Transverse colon (tissue), 4 donors: ENCODE data around the gene PIAS3. TPM values are rescaled to one million over a fixed set of nuclear protein-coding genes. Genes with fewer than 3 reads are reported as not detected.

Experiments used
- DNase-seq: peaks from one replicate; pipeline ENCODE4 v3.0.0-alpha.2; 2019
- H3K27ac ChIP-seq, 4 donors: fragments of 200-600 bp; sonication (generic); 2 replicates each; pipeline ENCODE4 v1.5.1; 2016 to 2018; ENCODE audit warnings: inconsistent platforms in 4 of 4
- H3K27me3 ChIP-seq: fragments of 200-600 bp; sonication (generic); 2 replicates; pipeline ENCODE4 v1.5.1; 2017; ENCODE audit warnings: inconsistent platforms
- H3K36me3 ChIP-seq, 4 donors: fragments of 200-600 bp; sonication (generic); 2 replicates each; pipeline ENCODE4 v1.5.1; 2017 to 2019; ENCODE audit warnings: inconsistent platforms in 4 of 4
- H3K4me1 ChIP-seq, 4 donors: fragments of 200-600 bp; sonication (generic); 2 replicates each; pipeline ENCODE4 v1.5.1; 2017 to 2020; ENCODE audit warnings: inconsistent platforms in 4 of 4
- H3K4me3 ChIP-seq, 4 donors: fragments of 200-600 bp; sonication (generic); 1 replicate in 1 of 4; 2 replicates in 3 of 4; pipeline versions ENCODE4 v1.5.1 to v1.6.1; 2017 to 2019; ENCODE audit warnings: inconsistent platforms in 4 of 4
- H3K9me3 ChIP-seq, 2 donors: fragments of 200-600 bp; sonication (generic); 2 replicates each; pipeline ENCODE4 v1.5.1; 2017 to 2019; ENCODE audit warnings: inconsistent platforms in 2 of 2
- EP300 ChIP-seq: sonication (generic); formaldehyde crosslinking; IDR thresholded peaks from one replicate; pipeline ENCODE4 v1.6.1; 2017; ENCODE audit warnings: antibody characterized with exemption, low read depth
- POLR2A ChIP-seq: fragments of 450-650 bp; IDR thresholded peaks from one replicate; pipeline ENCODE4 v1.6.1; 2016; ENCODE audit warnings: antibody characterized with exemption, mild to moderate bottlenecking, moderate library complexity
- POLR2AphosphoS5 ChIP-seq, 3 donors: sonication (generic); formaldehyde crosslinking; IDR thresholded peaks; one replicate each; pipeline ENCODE4 v1.6.1; 2016; ENCODE audit warnings: antibody characterized with exemption in 3 of 3
- WGBS, 2 donors: methylation state at CpG; one replicate each; pipeline ENCODE4 v1.1.5; 2018; ENCODE audit warnings: low coverage in 1 of 2; 5-methylcytosine and 5-hydroxymethylcytosine counted together
- in situ Hi-C, 4 donors: fragments of 200-750 bp; cut with MboI; loops; one replicate each; pipeline versions ENCODE4 v1.15.0 to v1.15.1; 2017; ENCODE audit warnings: low sequenced_read_pairs in 3 of 4, low pct_ligation_motif_present in 1 of 4, low pct_unique_long_range_greater_than_20kb in 1 of 4
- intact Hi-C: fragments of 100-400 bp; cut with DNase I; formaldehyde crosslinking; loops from one replicate; pipeline ENCODE4 v1.15.1; 2023; ENCODE audit warnings: low total_unique reads
- total RNA-seq, 4 donors: library from RNA; depleted of rRNA; stranded (reverse); fragments of >200 nt; gene quantifications; one replicate each; pipeline ENCODE4 v1.1.0, GENCODE V29; 2016
- TF ChIP-seq, protein P1 (sequence below), 5 experiments: fragments of 200-600 bp in 3 of 5; fragments of 450-650 bp in 2 of 5; sonication (generic) in 3 of 5; IDR thresholded peaks; 1 replicate in 2 of 5; 2 replicates in 3 of 5; pipeline ENCODE4 v1.5.1; 2016 to 2017; ENCODE audit warnings: antibody characterized with exemption in 5 of 5, inconsistent platforms in 3 of 5, mild to moderate bottlenecking in 2 of 5, moderate library complexity in 1 of 5

PIAS3 gene
- total RNA-seq, 4 donors from 2014 or later = 10.2 to 71.6 (median 17.8) TPM

DNA sequence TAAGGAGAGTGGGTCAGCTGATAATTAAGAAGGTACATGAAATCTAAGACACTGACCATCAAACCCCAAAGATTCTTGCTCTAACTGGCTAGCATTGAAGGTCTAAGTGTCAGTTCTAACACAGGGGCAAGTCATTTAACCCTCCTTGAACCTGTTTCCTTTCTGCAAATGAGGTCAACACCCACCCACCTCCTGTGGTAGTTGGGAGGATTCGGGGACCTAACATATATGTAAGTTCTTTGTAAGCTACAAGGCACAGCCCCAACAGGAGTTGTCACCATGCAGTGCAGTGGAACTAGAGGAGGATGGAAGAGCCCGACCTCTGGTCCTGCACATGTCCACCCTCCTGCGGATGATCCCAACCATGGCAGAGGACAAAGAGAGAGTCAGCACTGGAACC lies 11.1 kb downstream of the PIAS3 start:
- intact Hi-C loops = loop anchor here (10.0 kb wide), 1 partner anchor 167 kb away; no protein-coding TSS in a partner anchor
- in situ Hi-C loops = no loop called here
- Histone ChIP-seq H3K36me3 (peaks cover 0 to 29% (median 9%) of the 10 kb centered on the region in 4 donors), H3K4me3 (no peak overlapping the region), H3K9me3 (no peaks in the 10 kb centered on the region), H3K4me1 (peaks cover 0 to 17% (median 11%) of the 10 kb centered on the region in 4 donors), H3K27me3 (no peaks in the 10 kb centered on the region), H3K27ac (no peak overlapping the region)
- 84% methylated on average over 3 of the region's 3 CpGs; no CpG with 5 or more reads in 1 of the 2 donors for WGBS, 2 donors
- DNase-seq = no peak
- TF ChIP-seq POLR2AphosphoS5 (IDR thresholded peaks at IDR 0.05) (no peak), EP300 (no peak), POLR2A (no peak)
- TF ChIP-seq, protein P1, sequence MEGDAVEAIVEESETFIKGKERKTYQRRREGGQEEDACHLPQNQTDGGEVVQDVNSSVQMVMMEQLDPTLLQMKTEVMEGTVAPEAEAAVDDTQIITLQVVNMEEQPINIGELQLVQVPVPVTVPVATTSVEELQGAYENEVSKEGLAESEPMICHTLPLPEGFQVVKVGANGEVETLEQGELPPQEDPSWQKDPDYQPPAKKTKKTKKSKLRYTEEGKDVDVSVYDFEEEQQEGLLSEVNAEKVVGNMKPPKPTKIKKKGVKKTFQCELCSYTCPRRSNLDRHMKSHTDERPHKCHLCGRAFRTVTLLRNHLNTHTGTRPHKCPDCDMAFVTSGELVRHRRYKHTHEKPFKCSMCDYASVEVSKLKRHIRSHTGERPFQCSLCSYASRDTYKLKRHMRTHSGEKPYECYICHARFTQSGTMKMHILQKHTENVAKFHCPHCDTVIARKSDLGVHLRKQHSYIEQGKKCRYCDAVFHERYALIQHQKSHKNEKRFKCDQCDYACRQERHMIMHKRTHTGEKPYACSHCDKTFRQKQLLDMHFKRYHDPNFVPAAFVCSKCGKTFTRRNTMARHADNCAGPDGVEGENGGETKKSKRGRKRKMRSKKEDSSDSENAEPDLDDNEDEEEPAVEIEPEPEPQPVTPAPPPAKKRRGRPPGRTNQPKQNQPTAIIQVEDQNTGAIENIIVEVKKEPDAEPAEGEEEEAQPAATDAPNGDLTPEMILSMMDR (IDR thresholded peaks at IDR 0.05) = no peak

DNA sequence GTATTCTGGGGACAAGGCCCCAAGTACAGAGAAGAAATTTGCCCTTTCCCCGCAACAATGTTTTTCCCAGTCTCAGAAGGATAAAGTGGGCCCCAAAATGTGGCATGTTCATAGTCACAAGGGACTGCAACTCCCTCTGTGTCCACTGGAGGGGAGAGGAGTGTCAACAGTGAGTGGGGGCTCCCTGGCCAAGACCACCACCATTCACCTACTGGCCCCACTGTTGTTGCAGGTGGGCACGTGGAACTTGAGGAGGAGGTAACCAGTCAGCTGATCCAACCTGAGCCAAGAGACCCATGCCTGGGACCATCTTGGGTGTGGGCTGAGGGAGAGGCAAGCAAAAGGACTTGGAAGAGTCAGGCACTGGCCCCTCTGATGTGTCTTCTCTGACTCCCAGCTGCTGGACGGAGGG lies 12.7 kb downstream of the PIAS3 start:
- Histone ChIP-seq H3K4me3 (peak overlapping the region in 3 of 4 donors; percentile 43 to 56 (median 48)), H3K9me3 (no peaks in the 10 kb centered on the region), H3K27ac (peak overlapping the region; percentile 73 to 76 (median 73)), H3K4me1 (peaks cover 0 to 17% (median 11%) of the 10 kb centered on the region in 4 donors), H3K36me3 (peaks cover 0 to 31% (median 13%) of the 10 kb centered on the region in 4 donors), H3K27me3 (no peaks in the 10 kb centered on the region)
- no peak for DNase-seq
- in situ Hi-C loops = no loop called here
- intact Hi-C loops = loop anchor here (10.0 kb wide), 1 partner anchor 169 kb away; no protein-coding TSS in a partner anchor
- no peak for TF ChIP-seq EP300
- TF ChIP-seq, protein P1 (IDR thresholded peaks at IDR 0.05) = peak; percentile 47 to 73 (median 63)
- WGBS, 2 donors = 50% methylated on average over 3 of the region's 3 CpGs; no CpG with 5 or more reads in 1 of the 2 donors

DNA sequence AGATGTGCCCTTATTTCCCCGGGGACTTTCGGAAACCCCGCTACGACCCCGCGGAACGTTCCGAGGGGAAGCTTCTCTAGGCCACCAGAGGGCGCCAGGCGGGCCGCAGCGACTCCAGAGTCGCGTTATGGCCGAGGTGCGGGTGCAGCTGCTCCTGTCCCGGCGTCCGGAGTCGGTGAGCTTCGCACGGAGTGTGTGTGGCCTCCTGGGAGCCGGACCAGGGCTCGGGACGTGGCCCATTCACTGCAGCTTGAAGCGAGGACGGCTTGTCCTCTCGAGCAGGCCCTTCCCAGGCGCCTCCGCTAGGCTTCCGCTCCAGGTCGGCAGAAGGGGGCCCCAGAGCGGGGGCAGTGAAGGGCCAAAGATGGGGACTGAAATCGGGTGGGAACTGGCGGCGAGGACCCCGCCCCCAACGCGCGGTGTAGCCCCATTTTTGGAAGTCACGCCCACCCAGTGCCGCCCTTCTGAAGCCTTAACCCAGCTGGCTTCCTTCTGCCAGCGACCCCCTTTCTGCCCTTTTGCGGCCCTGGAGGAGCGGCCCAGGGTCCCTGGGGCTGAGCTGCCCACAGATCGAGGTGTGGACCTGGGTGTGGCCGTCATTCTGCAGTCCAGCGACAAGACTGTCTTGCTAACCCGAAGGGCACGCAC lies 13.2 kb downstream of the PIAS3 start, which contains the start of gene NUDT17:
NUDT17 (plus strand) TSS at position 117 of the 648 bp plus-strand sequence; CDS start at position 128, 11 bp downstream.
- H3K27ac ChIP-seq = peak within 1 kb of the TSS; percentile 73 to 76 (median 73)
- in situ Hi-C loops (no loop called here), intact Hi-C loops (loop anchor here (10.0 kb wide), 1 partner anchor 169 kb away; no protein-coding TSS in a partner anchor)
- no peaks in the 10 kb centered on the region for H3K27me3 ChIP-seq
- WGBS, 2 donors = 0% methylated on average over 41 of the region's 50 CpGs; no CpG with 5 or more reads in 1 of the 2 donors
- peak; percentile 80 for DNase-seq
- H3K36me3 ChIP-seq = peaks cover 0 to 34% (median 14%) of the 10 kb centered on the region in 4 donors
- peak in 1 of 3 donors; percentile 46 for TF ChIP-seq POLR2AphosphoS5 (IDR thresholded peaks at IDR 0.05)
- no peak for TF ChIP-seq EP300
- no peak for TF ChIP-seq POLR2A
- TF ChIP-seq, protein P1 (IDR thresholded peaks at IDR 0.05) = peak; percentile 89 to 97 (median 91)
- H3K4me3 ChIP-seq = peak within 1 kb of the TSS; percentile 4 to 56 (median 46)
- H3K4me1 ChIP-seq = peaks cover 0 to 17% (median 11%) of the 10 kb centered on the region in 4 donors
- H3K9me3 ChIP-seq = no peaks in the 10 kb centered on the region

DNA sequence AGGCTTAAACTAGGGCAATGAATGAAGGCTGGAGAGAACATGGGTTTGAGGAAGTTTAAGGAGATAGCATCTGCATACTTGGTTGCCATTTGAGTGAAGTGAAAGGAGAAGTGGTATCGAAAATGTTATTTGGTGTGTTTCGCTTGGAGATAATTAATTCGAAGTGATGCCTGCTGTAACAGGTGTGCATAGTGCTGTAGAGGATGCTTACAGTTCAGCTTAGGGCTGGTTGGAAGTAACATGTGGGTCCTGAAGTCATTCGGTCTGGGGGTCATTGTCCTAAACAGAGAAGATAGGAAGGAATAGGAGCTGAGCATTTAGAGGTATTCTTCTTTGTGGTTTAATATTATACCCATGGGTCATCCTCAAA lies 13.8 kb downstream of the PIAS3 start:
- Histone ChIP-seq H3K4me3 (peak overlapping the region; percentile 4 to 56 (median 46)), H3K9me3 (no peaks in the 10 kb centered on the region), H3K36me3 (peaks cover 0 to 34% (median 14%) of the 10 kb centered on the region in 4 donors), H3K4me1 (peaks cover 0 to 17% (median 11%) of the 10 kb centered on the region in 4 donors), H3K27me3 (no peaks in the 10 kb centered on the region), H3K27ac (peak overlapping the region; percentile 73 to 76 (median 73))
- in situ Hi-C loops = no loop called here
- DNase-seq = no peak
- intact Hi-C loops = loop anchor here (10.0 kb wide), 1 partner anchor 170 kb away; no protein-coding TSS in a partner anchor
- 6% methylated on average over 4 of the region's 4 CpGs; no CpG with 5 or more reads in 1 of the 2 donors for WGBS, 2 donors
- TF ChIP-seq, protein P1 (IDR thresholded peaks at IDR 0.05) = no peak
- TF ChIP-seq POLR2A (peak; percentile 17), EP300 (no peak), POLR2AphosphoS5 (IDR thresholded peaks at IDR 0.05) (peak in 1 of 3 donors; percentile 17)
